ENCODE measurements around the gene PER3.

The PER3 gene

GRCh38 chr1:7783826-7784491 lies at the start of gene PER3:
PER3 (plus strand) TSS chr1:7784291; CDS start chr1:7784878, 587 bp downstream.
- peak; percentile 82 for DNase-seq (ENCODE audit: low read depth)

GRCh38 chr1:7738044-7738443 lies 46.0 kb upstream of the PER3 start:
- no peak for DNase-seq (ENCODE audit: low read depth)

GRCh38 chr1:7743346-7743745 lies 40.7 kb upstream of the PER3 start:
- DNase-seq (ENCODE audit: low read depth), result no peak

- no peak for DNase-seq (ENCODE audit: low read depth)
Measured at GRCh38 chr1:7744882-7745281, 39.2 kb upstream of the PER3 start.

- DNase-seq (ENCODE audit: low read depth), result no peak
Measured at GRCh38 chr1:7745783-7746182, 38.3 kb upstream of the PER3 start.

GRCh38 chr1:7747605-7748004 lies 36.5 kb upstream of the PER3 start:
- no peak for DNase-seq (ENCODE audit: low read depth)

GRCh38 chr1:7749126-7749525 lies 35.0 kb upstream of the PER3 start:
- no peak for DNase-seq (ENCODE audit: low read depth)

- DNase-seq (ENCODE audit: low read depth), result no peak
Measured at GRCh38 chr1:7751174-7751573, 32.9 kb upstream of the PER3 start.

- peak; percentile 33 for DNase-seq (ENCODE audit: low read depth)
Measured at GRCh38 chr1:7752512-7753417, 31.3 kb upstream of the PER3 start.

GRCh38 chr1:7753641-7754040 lies 30.4 kb upstream of the PER3 start:
- no peak for DNase-seq (ENCODE audit: low read depth)

- DNase-seq (ENCODE audit: low read depth), result no peak
Measured at GRCh38 chr1:7754234-7754633, 29.9 kb upstream of the PER3 start.

- no peak for DNase-seq (ENCODE audit: low read depth)
Measured at GRCh38 chr1:7755448-7755847, 28.6 kb upstream of the PER3 start.

GRCh38 chr1:7760245-7760644 lies 23.8 kb upstream of the PER3 start:
- no peak for DNase-seq (ENCODE audit: low read depth)

- DNase-seq (ENCODE audit: low read depth), result no peak
Measured at GRCh38 chr1:7761103-7761502, 23.0 kb upstream of the PER3 start.

- no peak for DNase-seq (ENCODE audit: low read depth)
Measured at GRCh38 chr1:7767176-7767575, 16.9 kb upstream of the PER3 start.

- DNase-seq (ENCODE audit: low read depth), result no peak
Measured at GRCh38 chr1:7768583-7768982, 15.5 kb upstream of the PER3 start.

- no peak for DNase-seq (ENCODE audit: low read depth)
Measured at GRCh38 chr1:7769673-7770412, 14.2 kb upstream of the PER3 start.

GRCh38 chr1:7770669-7770996 lies 13.5 kb upstream of the PER3 start:
- DNase-seq (ENCODE audit: low read depth), result no peak

GRCh38 chr1:7770997-7771822 lies 12.9 kb upstream of the PER3 start, which contains the start of gene VAMP3:
VAMP3 (plus strand) TSS chr1:7771296; CDS start chr1:7771384, 88 bp downstream.
- DNase-seq (ENCODE audit: low read depth), result peak; percentile 86

GRCh38 chr1:7771823-7772299 lies 12.2 kb upstream of the PER3 start:
- DNase-seq (ENCODE audit: low read depth), result no peak

GRCh38 chr1:7777591-7777990 lies 6.5 kb upstream of the PER3 start:
- DNase-seq (ENCODE audit: low read depth), result no peak

Data from activated T-cell treated with anti-CD3 and anti-CD28 coated beads for 24 hours (primary cell).